ENCODE data around the gene DDB1. TPM values are rescaled to one million over a fixed set of nuclear protein-coding genes. Genes with fewer than 3 reads are reported as not detected.
A peak's percentile ranks its signal among the peaks of the same experiment; 100 is the strongest.

Gene DDB1
- total and polyA plus RNA-seq, 5 donors, result 103 to 132 (median 129) TPM

DNA sequence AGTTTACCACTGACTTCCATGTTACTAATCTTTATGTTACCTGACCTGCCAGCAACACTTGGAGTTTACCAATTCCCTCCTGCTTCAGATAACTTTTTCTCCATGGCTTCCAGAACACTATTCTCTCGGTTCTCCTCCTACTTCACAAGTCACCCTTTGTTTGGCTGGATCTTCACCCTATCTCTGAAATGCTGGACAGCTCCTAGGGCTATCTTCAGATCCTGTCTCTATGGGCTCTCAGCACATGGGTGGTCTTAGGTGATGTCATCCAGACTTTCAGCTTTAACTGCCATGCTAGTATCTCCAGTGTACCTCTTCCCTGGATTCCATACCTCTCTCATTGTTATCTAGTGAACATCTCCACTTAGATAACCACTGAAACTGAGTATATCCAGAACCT lies 25.6 kb downstream of the DDB1 start:
- DNase-seq (no peak), ATAC-seq (no peak)
- Histone ChIP-seq H3K9me3 (ENCODE audit: control insufficient read depth, low read length) (no peaks in the 10 kb centered on the region), H3K4me1 (ENCODE audit: control insufficient read depth, insufficient read depth, low read length) (no peaks in the 10 kb centered on the region), H3K27ac (ENCODE audit: low read length) (no peak overlapping the region), H3K27me3 (ENCODE audit: control insufficient read depth, insufficient read depth) (no peaks in the 10 kb centered on the region), H3K4me3 (ENCODE audit: low read length) (no peak overlapping the region)
- WGBS, result 48% methylated on average over 1 of the region's 1 CpG
- intact Hi-C loops (cut with DNase I), result no loop called here

DNA sequence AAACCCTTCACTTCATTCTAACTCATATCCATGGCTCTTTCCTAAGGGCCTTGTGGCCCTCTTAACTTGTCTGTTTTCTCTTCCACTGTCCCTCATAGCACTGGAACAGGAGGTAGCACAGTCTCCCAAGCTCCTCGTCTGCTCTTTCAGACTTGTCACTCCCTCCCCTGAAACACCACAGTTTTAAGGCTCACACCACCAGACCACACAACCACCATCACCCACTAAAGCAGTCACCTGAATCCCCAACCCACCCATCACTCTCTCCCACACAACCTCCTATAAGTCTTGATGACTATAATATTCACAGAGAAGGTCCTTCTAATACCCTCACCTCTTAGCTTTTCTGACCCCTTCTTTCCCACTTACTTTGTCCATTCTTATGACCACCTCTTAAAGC lies 26.7 kb downstream of the DDB1 start:
- ATAC-seq, result no peak
- no peak for DNase-seq
- no peak overlapping the region for H3K4me3 ChIP-seq (ENCODE audit: low read length)
- H3K9me3 ChIP-seq (ENCODE audit: control insufficient read depth, low read length), result no peaks in the 10 kb centered on the region
- no peaks in the 10 kb centered on the region for H3K4me1 ChIP-seq (ENCODE audit: control insufficient read depth, insufficient read depth, low read length)
- no peaks in the 10 kb centered on the region for H3K27me3 ChIP-seq (ENCODE audit: control insufficient read depth, insufficient read depth)
- H3K27ac ChIP-seq (ENCODE audit: low read length), result no peak overlapping the region
- 87% methylated on average over 1 of the region's 1 CpG for WGBS
- intact Hi-C loops (cut with DNase I), result no loop called here

DNA sequence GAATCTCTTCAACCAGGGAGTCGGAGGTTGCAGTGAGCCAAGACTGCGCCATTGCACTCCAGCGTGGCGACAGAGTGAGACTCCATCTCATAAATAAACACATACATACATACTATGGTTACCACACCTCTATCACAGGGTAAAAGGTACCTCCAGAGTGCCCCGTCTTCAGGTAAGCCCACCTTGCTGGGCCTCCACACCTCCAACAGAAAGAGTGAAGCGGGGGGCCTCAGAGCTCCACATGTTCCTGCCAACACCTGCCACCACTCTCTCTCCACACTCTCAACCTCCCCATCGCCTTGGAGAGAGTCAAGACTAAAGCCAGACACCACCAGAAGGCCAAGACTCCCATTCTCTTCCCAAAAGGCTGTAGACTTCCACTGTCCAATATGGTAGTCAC lies 27.5 kb downstream of the DDB1 start:
- Histone ChIP-seq H3K27ac (ENCODE audit: low read length) (no peak overlapping the region), H3K4me3 (ENCODE audit: low read length) (no peak overlapping the region), H3K9me3 (ENCODE audit: control insufficient read depth, low read length) (no peaks in the 10 kb centered on the region), H3K4me1 (ENCODE audit: control insufficient read depth, insufficient read depth, low read length) (no peaks in the 10 kb centered on the region), H3K27me3 (ENCODE audit: control insufficient read depth, insufficient read depth) (no peaks in the 10 kb centered on the region)
- intact Hi-C loops (cut with DNase I), result no loop called here
- ATAC-seq (no peak), DNase-seq (no peak)
- 98% methylated on average over 7 of the region's 7 CpGs for WGBS

DNA sequence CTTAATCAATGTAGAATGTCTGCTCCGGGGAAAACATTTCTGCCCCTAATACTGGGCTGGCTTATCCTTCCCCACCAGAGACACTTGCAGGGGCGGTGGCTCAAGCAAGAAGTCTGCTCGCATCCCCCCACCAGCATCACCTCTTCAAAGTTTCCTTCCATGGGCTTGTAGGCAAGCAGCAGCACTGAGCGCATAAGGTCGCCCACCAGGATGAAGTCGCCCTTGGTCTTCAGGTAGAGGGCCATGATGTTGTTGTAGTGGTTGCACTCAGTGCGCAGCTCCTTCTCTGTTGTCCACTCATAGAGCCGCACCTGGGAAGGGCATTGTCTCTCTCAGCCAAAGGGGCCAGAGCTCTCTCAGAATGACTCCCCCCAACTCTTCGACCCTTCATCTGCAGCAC lies 29.2 kb downstream of the DDB1 start:
- ATAC-seq (no peak), DNase-seq (no peak)
- no peaks in the 10 kb centered on the region for H3K4me1 ChIP-seq (ENCODE audit: control insufficient read depth, insufficient read depth, low read length)
- intact Hi-C loops (cut with DNase I), result no loop called here
- H3K9me3 ChIP-seq (ENCODE audit: control insufficient read depth, low read length), result no peaks in the 10 kb centered on the region
- WGBS, result 96% methylated on average over 9 of the region's 9 CpGs
- H3K27me3 ChIP-seq (ENCODE audit: control insufficient read depth, insufficient read depth), result no peaks in the 10 kb centered on the region
- H3K27ac ChIP-seq (ENCODE audit: low read length), result no peak overlapping the region
- H3K4me3 ChIP-seq (ENCODE audit: low read length), result no peak overlapping the region

DNA sequence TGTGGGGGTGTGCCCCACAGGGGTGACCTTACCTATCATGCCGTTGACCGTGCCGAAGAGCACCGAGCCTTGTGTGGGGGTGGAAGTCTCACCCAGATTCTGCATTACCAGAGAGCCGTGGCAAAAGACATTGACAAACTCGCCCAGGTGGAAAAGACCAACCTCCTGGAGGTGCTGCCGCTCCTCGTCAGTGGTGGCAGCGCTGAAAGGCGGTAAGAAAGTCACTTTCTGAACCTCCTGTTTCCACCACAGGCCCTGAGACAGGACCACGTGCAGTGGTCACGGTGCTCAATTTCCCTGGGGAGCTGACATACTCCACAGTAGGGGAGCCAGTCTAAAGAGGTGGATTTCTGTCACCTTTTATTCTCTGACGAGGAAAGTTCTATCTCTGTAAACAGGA lies 30.4 kb downstream of the DDB1 start:
- no peaks in the 10 kb centered on the region for H3K27me3 ChIP-seq (ENCODE audit: control insufficient read depth, insufficient read depth)
- WGBS, result 91% methylated on average over 13 of the region's 13 CpGs
- no peak overlapping the region for H3K27ac ChIP-seq (ENCODE audit: low read length)
- H3K9me3 ChIP-seq (ENCODE audit: control insufficient read depth, low read length), result no peaks in the 10 kb centered on the region
- intact Hi-C loops (cut with DNase I), result no loop called here
- H3K4me3 ChIP-seq (ENCODE audit: low read length), result no peak overlapping the region
- peaks cover 3% of the 10 kb centered on the region for H3K4me1 ChIP-seq (ENCODE audit: control insufficient read depth, insufficient read depth, low read length)
- DNase-seq, result no peak
- no peak for ATAC-seq

DNA sequence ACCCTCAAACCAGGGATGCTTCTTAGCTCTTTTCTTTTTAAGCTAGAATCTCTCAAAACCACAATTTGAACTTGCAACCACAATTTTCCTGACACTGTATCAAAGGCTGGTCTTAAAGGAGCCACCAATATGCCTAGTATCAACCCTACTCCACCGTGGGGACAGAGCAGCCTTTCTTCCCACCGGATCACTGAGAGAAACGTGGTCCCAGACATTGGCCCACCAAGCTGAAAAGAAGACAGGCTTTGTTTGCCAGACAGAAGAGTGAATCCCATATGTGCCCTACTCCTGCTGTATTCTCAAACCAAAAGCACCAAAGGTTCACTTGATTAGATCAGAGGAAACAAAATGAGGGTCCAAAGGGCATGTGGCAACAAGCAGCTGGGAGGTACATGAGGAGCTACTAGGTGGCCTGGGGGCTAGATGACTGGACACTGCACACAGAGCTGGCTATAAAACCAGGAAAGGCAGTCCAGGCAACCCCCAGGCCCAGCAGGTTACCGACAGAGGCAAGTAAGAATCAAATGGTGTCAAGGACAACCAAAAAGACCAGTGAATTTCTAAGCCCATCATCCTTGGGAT lies 34.2 kb downstream of the DDB1 start:
- Histone ChIP-seq H3K4me1 (ENCODE audit: control insufficient read depth, insufficient read depth, low read length) (peaks cover 7% of the 10 kb centered on the region), H3K27ac (ENCODE audit: low read length) (no peak overlapping the region), H3K9me3 (ENCODE audit: control insufficient read depth, low read length) (no peaks in the 10 kb centered on the region), H3K27me3 (ENCODE audit: control insufficient read depth, insufficient read depth) (no peaks in the 10 kb centered on the region), H3K4me3 (ENCODE audit: low read length) (no peak overlapping the region)
- DNase-seq (no peak), ATAC-seq (no peak)
- WGBS, result 85% methylated on average over 4 of the region's 4 CpGs
- intact Hi-C loops (cut with DNase I), result no loop called here

DNA sequence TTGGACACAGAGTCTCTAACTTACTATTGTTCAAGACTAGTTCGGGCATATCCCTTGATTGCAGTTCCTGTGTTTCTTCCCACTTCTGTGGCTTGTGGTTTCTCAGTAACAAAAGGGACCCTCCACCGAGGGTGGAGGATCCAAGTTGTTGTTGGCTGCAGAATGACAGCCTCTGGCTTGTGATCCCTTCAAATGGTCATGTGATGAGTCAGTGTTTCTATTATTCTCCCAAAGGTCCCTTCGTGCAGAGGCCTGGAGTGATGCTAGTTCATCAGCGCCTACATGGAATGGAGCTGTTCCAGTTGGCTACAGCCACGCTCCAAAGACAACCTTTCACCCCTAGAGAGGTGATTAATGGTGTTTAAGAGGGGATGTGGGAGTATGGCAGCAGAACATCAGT lies 35.2 kb downstream of the DDB1 start:
- Histone ChIP-seq H3K27ac (ENCODE audit: low read length) (no peak overlapping the region), H3K4me1 (ENCODE audit: control insufficient read depth, insufficient read depth, low read length) (peaks cover 8% of the 10 kb centered on the region), H3K9me3 (ENCODE audit: control insufficient read depth, low read length) (no peaks in the 10 kb centered on the region), H3K4me3 (ENCODE audit: low read length) (no peak overlapping the region), H3K27me3 (ENCODE audit: control insufficient read depth, insufficient read depth) (no peaks in the 10 kb centered on the region)
- ATAC-seq (peak; percentile 56 to 81), DNase-seq (peak in 2 of 3 donors; percentile 52 to 75)
- intact Hi-C loops (cut with DNase I), result no loop called here
- WGBS, result 19% methylated on average over 5 of the region's 5 CpGs

DNA sequence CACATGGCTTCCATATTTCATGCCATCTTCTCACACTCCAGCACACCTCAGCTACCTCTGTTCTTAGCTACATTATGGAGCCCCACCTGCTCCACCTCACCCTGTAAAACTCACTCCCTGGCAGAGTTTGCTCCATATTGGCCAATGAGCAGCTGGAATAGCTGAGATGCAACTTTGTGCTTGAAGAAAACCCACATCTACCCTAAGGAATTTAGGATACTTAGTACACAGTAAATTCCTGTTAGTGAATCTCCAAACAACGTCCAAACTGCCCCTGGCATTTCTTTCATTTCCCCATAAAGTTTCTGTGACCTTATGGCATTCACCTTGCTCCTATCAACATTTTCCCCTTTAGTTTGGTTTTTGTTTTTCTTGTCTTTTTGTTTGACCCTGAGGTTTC lies 35.6 kb downstream of the DDB1 start:
- WGBS, result 28% methylated on average over 1 of the region's 1 CpG
- Histone ChIP-seq H3K9me3 (ENCODE audit: control insufficient read depth, low read length) (no peaks in the 10 kb centered on the region), H3K4me1 (ENCODE audit: control insufficient read depth, insufficient read depth, low read length) (peaks cover 8% of the 10 kb centered on the region), H3K27ac (ENCODE audit: low read length) (no peak overlapping the region), H3K27me3 (ENCODE audit: control insufficient read depth, insufficient read depth) (no peaks in the 10 kb centered on the region), H3K4me3 (ENCODE audit: low read length) (no peak overlapping the region)
- ATAC-seq (no peak), DNase-seq (no peak)
- intact Hi-C loops (cut with DNase I), result no loop called here

DNA sequence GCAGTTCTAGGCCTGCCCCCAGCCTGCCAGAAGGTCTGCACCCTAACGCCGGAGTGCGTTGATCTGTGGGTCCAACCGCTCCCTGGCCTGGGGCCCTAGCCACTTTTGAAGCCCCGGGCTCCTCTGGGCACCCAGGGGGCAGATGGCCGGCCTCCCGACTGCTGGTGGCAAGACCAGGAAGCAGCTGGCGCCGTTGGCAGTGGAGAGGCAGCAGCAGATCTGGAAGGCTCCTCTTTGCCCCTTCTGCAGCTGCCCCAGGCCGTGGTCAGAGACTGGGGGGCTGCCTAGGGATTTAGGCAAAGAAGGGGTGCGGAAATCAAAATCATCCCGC lies 37.3 kb downstream of the DDB1 start:
- Histone ChIP-seq H3K4me1 (ENCODE audit: control insufficient read depth, insufficient read depth, low read length) (peaks cover 8% of the 10 kb centered on the region), H3K27ac (ENCODE audit: low read length) (no peak overlapping the region), H3K9me3 (ENCODE audit: control insufficient read depth, low read length) (no peaks in the 10 kb centered on the region), H3K27me3 (ENCODE audit: control insufficient read depth, insufficient read depth) (no peaks in the 10 kb centered on the region), H3K4me3 (ENCODE audit: low read length) (no peak overlapping the region)
- intact Hi-C loops (cut with DNase I), result no loop called here
- ATAC-seq (no peak), DNase-seq (peak in 1 of 3 donors; percentile 40)
- 56% methylated on average over 12 of the region's 12 CpGs for WGBS

DNA sequence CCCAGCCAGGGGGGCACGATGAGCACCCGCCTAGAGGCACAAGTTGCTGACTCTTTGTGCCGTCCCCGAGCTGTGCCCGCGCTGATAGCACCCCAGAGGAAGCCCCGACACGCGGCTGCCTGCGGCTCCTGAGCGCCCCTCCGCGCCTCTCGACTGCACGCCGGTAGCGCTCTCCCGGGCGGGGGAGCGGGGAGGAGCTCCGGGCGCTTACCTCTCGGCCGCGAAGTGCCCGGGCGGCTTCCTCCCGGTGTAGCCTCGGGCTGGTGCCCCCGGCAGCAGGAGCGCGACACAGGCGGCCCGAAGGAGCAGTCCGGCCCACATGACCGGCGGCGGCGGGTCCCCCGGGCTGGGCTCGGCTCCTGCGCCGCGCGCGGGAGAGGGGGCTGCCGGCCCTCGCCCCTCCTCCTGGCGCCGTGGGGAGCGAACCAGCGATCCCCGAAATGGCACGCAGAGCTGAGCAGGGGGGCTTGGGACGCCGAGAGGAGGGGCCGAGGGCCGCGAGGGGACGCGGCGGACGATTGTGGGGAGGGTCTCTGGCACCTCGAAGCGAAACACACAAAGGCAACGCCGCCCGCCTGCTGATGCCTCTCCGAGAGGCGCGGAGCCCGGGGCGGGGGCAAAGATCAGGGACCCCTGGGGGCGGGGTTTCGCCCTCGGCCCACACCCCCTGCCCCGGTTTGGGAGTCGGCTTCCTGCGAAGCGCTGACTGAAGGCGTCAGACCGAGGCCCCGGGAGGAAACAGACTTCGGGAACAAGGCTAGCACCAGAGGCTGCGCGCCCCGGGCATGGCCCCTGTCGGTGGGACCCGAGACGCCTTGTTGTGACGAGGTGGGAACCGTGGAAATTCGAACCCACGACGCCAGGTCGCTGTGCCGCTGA lies 37.9 kb downstream of the DDB1 start, which contains the start of gene VWCE:
TSS of gene VWCE (minus strand) at position 600 of the 879 bp plus-strand sequence. CDS start at position 321, 279 bp downstream.
- peak; percentile 61 to 84 (median 83) for DNase-seq
- peak within 1 kb of the TSS; percentile 62 for H3K4me3 ChIP-seq (ENCODE audit: low read length)
- intact Hi-C loops (cut with DNase I), result no loop called here
- no peaks in the 10 kb centered on the region for H3K27me3 ChIP-seq (ENCODE audit: control insufficient read depth, insufficient read depth)
- H3K4me1 ChIP-seq (ENCODE audit: control insufficient read depth, insufficient read depth, low read length), result peaks cover 8% of the 10 kb centered on the region
- 2% methylated on average over 97 of the region's 97 CpGs for WGBS
- ATAC-seq, result peak; percentile 67 to 71
- H3K27ac ChIP-seq (ENCODE audit: low read length), result no peak within 1 kb of the TSS
- no peaks in the 10 kb centered on the region for H3K9me3 ChIP-seq (ENCODE audit: control insufficient read depth, low read length)

DNA sequence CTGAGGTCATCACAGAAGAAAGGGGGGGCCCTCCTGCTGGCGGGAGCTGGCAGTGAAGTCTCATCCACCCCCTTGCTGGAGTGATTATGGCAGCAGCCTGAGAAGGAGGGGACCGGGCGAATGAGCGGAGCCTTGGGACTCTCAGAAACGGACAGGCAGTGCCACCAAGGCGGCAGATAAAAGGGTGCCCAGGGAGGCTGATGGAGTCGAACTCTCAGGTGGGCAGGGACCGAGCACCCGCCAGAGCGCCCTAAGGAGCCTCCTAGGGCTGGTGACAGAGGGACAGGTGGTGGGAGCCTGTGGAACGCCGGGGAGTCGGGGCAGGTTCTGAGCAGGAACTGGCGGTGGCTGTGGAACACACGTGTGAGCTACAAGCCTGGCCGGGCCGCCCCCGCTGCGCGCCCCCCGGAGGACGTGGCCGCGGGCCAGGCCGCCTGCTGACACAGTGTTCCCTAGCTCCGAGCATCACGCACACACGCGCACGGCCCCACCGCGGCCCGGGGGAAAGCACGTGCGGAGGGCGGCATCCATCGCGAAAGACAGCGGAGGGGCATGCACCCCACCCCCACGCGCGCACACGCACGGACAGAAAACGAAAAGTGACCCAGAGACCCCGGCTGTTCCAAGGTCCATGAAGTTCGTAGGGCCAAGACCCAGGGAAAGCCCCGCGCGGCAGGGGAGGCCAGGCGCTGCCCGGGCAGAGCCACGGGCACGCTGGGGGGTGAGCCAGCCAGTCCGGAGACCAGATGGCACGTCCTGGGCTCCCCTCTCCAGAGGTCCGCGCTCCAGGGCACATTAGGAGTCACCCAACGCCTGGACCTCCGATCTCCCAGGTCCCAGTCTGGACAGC lies 38.8 kb downstream of the DDB1 start:
- ATAC-seq, result peak; percentile 58
- peaks cover 8% of the 10 kb centered on the region for H3K4me1 ChIP-seq (ENCODE audit: control insufficient read depth, insufficient read depth, low read length)

More for the DNA sequence above, 38.8 kb downstream of the DDB1 start:
- peak overlapping the region; percentile 62 for H3K4me3 ChIP-seq (ENCODE audit: low read length)
- H3K27me3 ChIP-seq (ENCODE audit: control insufficient read depth, insufficient read depth), result no peaks in the 10 kb centered on the region
- no peak overlapping the region for H3K27ac ChIP-seq (ENCODE audit: low read length)
- peak; percentile 61 to 89 (median 80) for DNase-seq
- under 1% methylated on average over 60 of the region's 60 CpGs for WGBS
- intact Hi-C loops (cut with DNase I), result no loop called here
- no peaks in the 10 kb centered on the region for H3K9me3 ChIP-seq (ENCODE audit: control insufficient read depth, low read length)
